ENCODE results near the gene SNX20. TPM values are rescaled to one million over a fixed set of nuclear protein-coding genes. Genes with fewer than 3 reads are reported as not detected.

SNX20 gene
- total and polyA plus RNA-seq, 10 of the 15 experiments (the other 5 are each of a cell fraction or from before 2014, with no cell fraction given): 4.6 to 30.8 (median 21.9) TPM

DNA sequence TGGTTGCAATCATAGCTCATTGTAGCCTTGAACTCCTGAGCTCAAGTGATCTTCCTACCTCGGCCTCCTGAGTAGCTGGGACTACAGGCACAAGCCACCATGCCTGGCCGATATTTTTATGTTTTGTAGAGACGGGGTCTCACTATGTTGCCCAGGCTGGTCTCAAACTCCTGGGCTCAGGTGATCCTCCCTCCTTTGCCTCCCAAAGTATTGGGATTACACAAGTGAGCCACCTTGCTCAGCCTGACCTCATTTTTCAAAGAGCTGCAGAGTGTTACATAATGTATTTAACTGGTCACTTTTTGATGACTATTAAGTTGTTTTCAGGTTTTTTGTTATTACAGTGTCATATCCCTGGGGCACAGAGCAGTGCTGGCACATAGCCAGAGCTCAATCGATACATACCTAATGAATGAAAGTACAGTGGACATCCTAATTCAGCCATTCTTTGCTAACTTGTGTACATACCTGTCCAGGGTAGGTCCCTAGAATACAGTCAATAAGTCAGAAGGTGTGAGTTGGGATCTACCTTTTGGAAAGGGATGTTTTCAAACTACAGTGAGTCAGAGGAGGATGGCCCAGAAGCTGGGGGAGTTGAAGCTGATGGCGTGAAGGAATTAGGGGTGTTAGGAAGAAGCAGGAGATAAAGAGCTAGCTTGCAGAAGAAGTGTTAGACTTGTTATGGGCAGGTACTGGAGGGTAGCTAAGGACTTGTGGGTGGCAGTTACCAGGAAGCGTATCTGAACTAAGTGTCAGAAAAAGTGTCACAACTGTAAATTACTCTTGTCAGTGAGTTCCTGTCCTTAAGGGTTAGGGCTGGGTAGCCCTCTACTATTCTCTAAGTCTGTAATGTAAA, 40.7 kb upstream of the SNX20 start:
- peaks cover 10% of the 10 kb centered on the region; the same call in 2 of the 3 replicates for H3K9me3 ChIP-seq (replicated peaks; ENCODE audit: control insufficient read depth, insufficient read depth, low read length)
- H4K20me1 ChIP-seq (ENCODE audit: control insufficient read depth, insufficient read depth): no peaks in the 10 kb centered on the region
- RAD21 ChIA-PET (ENCODE audit: unreplicated experiment): interaction anchor here (0.7 to 1.5 kb wide), 3 partner anchors 20 to 448 kb away, joined by 4 to 7 read pairs (median 5); partner anchors contain the start of gene CYLD
- H3K4me2 ChIP-seq (ENCODE audit: control insufficient read depth, insufficient read depth): no peak overlapping the region
- DNase-seq (ENCODE audit: low read depth, low spot score) (no peak), ATAC-seq (no peak), FAIRE-seq (peak; percentile 35)
- SMC1A ChIA-PET (ENCODE audit: uncharacterized antibody, unreplicated experiment): interaction anchor here (1.0 to 2.0 kb wide), 8 partner anchors 9 to 26 kb away, joined by 3 to 10 read pairs (median 4); no protein-coding TSS in a partner anchor
- H3K9ac ChIP-seq (ENCODE audit: control insufficient read depth, insufficient read depth, low read length): no peak overlapping the region
- no peak overlapping the region for H2AFZ ChIP-seq (ENCODE audit: control insufficient read depth, low read depth, low read length)
- no peaks in the 10 kb centered on the region for H3K79me2 ChIP-seq (ENCODE audit: control insufficient read depth, insufficient read depth, low read length)
- no peaks in the 10 kb centered on the region for H3K27me3 ChIP-seq (replicated peaks in 1 of 2; ENCODE audit: control insufficient read depth in 2 of 2, insufficient read depth in 2 of 2, low read length in 1 of 2)
- BruUV-seq (replicated peaks): no TSS peak
- in situ Hi-C loops (cut with MboI): no loop called here
- CTCF ChIA-PET: interaction anchor here (1.2 to 3.4 kb wide), 5 partner anchors 18 to 85 kb away, joined by 3 to 10 read pairs (median 4); no protein-coding TSS in a partner anchor
- POLR2A ChIA-PET: interaction anchor here (0.9 to 1.7 kb wide), 3 partner anchors 13 to 24 kb away, joined by 3 to 4 read pairs (median 3); no protein-coding TSS in a partner anchor
- no peaks in the 10 kb centered on the region for H3K4me1 ChIP-seq (ENCODE audit: control insufficient read depth, insufficient read depth, low read length)
- intact Hi-C loops (cut with micrococcal nuclease; ENCODE audit: unreplicated experiment): no loop called here
- H3K27ac ChIP-seq (ENCODE audit: control insufficient read depth, insufficient read depth): no peak overlapping the region
- peaks cover 10 to 15% of the 10 kb centered on the region in 2 experiments; a peak in 3 of 4 replicates for H3K36me3 ChIP-seq (ENCODE audit: control insufficient read depth in 2 of 2, insufficient read depth in 2 of 2, low read length in 1 of 2)
- TF ChIP-seq HDAC2 (IDR thresholded peaks at IDR 0.05): no peak
- no peak overlapping the region for H3K4me3 ChIP-seq
- WGBS (ENCODE audit: insufficient coverage, insufficient replicate concordance, low lambda C conversion rate, missing lambda C conversion rate): 96% methylated on average over 6 of the region's 6 CpGs

DNA sequence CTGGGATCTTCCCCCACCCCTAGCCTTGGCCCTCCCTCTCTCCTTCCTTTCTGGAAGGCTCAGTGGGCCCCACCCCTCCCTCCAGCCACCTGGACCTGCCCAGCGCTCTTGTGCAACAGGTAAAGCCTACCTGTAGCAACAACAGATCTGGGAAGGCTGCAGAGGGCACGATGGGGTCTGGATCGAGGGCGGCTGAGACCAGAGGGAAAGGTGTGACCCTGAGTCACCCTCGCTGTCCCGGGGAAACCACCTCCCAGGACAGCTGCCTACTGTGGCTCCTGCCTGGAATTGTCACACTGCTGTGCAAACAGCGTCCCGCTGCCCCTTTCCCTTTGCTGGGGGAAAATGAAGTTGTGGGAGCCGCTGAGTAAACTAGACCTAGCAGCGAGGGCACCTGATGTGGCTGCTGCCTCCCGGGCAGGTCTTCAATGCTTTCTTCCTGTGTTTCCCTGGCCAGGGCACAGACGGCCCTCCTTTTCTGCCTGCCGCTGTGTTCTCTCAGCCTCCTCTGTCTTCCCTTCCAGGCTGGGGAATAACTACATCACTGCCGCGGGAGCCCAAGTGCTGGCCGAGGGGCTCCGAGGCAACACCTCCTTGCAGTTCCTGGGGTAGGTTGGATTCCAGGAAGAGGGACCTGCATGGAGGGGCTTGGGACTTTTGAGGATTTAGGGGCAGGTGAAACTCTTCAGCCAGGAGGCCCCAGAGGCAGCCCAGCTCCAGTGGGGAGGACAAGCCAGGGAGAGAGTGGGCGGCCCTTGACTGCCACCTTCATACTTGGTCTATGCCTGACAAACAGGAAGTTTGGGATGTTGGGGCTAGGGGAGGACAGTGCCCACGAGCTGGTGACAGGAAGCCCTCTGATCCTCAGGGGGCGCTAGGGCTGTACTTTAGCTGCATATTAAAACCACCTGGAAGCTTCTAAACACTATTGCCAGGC, 38.6 kb upstream of the SNX20 start:
- H3K27me3 ChIP-seq (replicated peaks in 1 of 2; ENCODE audit: control insufficient read depth in 2 of 2, insufficient read depth in 2 of 2, low read length in 1 of 2): no peaks in the 10 kb centered on the region
- no peaks in the 10 kb centered on the region for H4K20me1 ChIP-seq (ENCODE audit: control insufficient read depth, insufficient read depth)
- no peak overlapping the region for H3K27ac ChIP-seq (ENCODE audit: control insufficient read depth, insufficient read depth)
- ChIA-PET CTCF (interaction anchor here (1.3 to 3.4 kb wide), 3 partner anchors 27 to 87 kb away, joined by 3 to 10 read pairs (median 6); no protein-coding TSS in a partner anchor), RAD21 (ENCODE audit: unreplicated experiment) (interaction anchor here (0.9 kb wide), 1 partner anchor 27 kb away, joined by 3 read pairs; no protein-coding TSS in a partner anchor), POLR2A (no interaction called here), SMC1A (ENCODE audit: uncharacterized antibody, unreplicated experiment) (interaction anchor here (1.0 to 2.0 kb wide), 5 partner anchors 16 to 27 kb away, joined by 3 to 10 read pairs (median 5); partner anchors contain the start of gene CYLD)
- no peak overlapping the region for H3K4me2 ChIP-seq (ENCODE audit: control insufficient read depth, insufficient read depth)
- H3K79me2 ChIP-seq (ENCODE audit: control insufficient read depth, insufficient read depth, low read length): no peaks in the 10 kb centered on the region
- no peak for DNase-seq (ENCODE audit: low read depth, low spot score)
- H3K4me1 ChIP-seq (ENCODE audit: control insufficient read depth, insufficient read depth, low read length): no peaks in the 10 kb centered on the region
- peaks cover 9% of the 10 kb centered on the region; the same call in 2 of the 3 replicates for H3K9me3 ChIP-seq (replicated peaks; ENCODE audit: control insufficient read depth, insufficient read depth, low read length)
- intact Hi-C loops (cut with micrococcal nuclease; ENCODE audit: unreplicated experiment) (no loop called here), in situ Hi-C loops (cut with MboI) (no loop called here)
- 87% methylated on average over 19 of the region's 20 CpGs for WGBS (ENCODE audit: insufficient coverage, insufficient replicate concordance, low lambda C conversion rate, missing lambda C conversion rate)
- H3K36me3 ChIP-seq (ENCODE audit: control insufficient read depth in 2 of 2, insufficient read depth in 2 of 2, low read length in 1 of 2): peaks cover under 1 to 8% of the 10 kb centered on the region in 2 experiments; a peak in 2 of 4 replicates
- no peak overlapping the region for H3K9ac ChIP-seq (ENCODE audit: control insufficient read depth, insufficient read depth, low read length)
- no peak for FAIRE-seq
- H3K4me3 ChIP-seq: no peak overlapping the region
- peak; percentile 53 for ATAC-seq
- no peak overlapping the region for H2AFZ ChIP-seq (ENCODE audit: control insufficient read depth, low read depth, low read length)
- BruUV-seq (replicated peaks): no TSS peak
- TF ChIP-seq WRNIP1 (IDR thresholded peaks at IDR 0.05; ENCODE audit: borderline replicate concordance, low read depth, low read length) (no peak), SUPT20H (IDR thresholded peaks at IDR 0.05; ENCODE audit: borderline replicate concordance, control insufficient read depth, low read depth, low read length) (no peak)
- TF ChIP-seq, protein P1, sequence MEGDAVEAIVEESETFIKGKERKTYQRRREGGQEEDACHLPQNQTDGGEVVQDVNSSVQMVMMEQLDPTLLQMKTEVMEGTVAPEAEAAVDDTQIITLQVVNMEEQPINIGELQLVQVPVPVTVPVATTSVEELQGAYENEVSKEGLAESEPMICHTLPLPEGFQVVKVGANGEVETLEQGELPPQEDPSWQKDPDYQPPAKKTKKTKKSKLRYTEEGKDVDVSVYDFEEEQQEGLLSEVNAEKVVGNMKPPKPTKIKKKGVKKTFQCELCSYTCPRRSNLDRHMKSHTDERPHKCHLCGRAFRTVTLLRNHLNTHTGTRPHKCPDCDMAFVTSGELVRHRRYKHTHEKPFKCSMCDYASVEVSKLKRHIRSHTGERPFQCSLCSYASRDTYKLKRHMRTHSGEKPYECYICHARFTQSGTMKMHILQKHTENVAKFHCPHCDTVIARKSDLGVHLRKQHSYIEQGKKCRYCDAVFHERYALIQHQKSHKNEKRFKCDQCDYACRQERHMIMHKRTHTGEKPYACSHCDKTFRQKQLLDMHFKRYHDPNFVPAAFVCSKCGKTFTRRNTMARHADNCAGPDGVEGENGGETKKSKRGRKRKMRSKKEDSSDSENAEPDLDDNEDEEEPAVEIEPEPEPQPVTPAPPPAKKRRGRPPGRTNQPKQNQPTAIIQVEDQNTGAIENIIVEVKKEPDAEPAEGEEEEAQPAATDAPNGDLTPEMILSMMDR (IDR thresholded peaks at IDR 0.05 in 2 of 3, conservative IDR thresholded peaks at IDR 0.05 in 1 of 3; ENCODE audit: control insufficient read depth in 2 of 3, extremely low read depth in 1 of 3, insufficient read depth in 1 of 3, low read depth in 3 of 3, low read length in 3 of 3): peak in 1 of 3 experiments; percentile 21; a peak in 1 of 6 replicates

All from GM12878 (cell line).